SK-N-SH treated with all-trans-retinoic acid at 6 μM for 48 hours (cell line): ENCODE measurements around the gene SLC35B2.

Source experiments
- ATAC-seq: fragments of 200-7000 bp; cut with Tn5 transposase; 3 replicates; pipeline ENCODE4 v1.9.1; 2020; ENCODE audit warnings: mild to moderate bottlenecking, moderate library complexity
- BACH2 ChIP-seq: fragments of 250-450 bp; sonication (Bioruptor Pico); IDR thresholded peaks from 2 replicates; pipeline ENCODE4 v1.9.0; 2021; ENCODE audit warnings: mild to moderate bottlenecking, borderline replicate concordance
- CSDC2 ChIP-seq: fragments of 250-450 bp; sonication (Bioruptor Pico); IDR thresholded peaks from 2 replicates; pipeline ENCODE4 v1.5.0; 2020; ENCODE audit warnings: mild to moderate bottlenecking, moderate library complexity
- CSRNP3 ChIP-seq: fragments of 250-450 bp; sonication (Bioruptor Pico); IDR thresholded peaks from 2 replicates; pipeline ENCODE4 v1.5.1; 2021; ENCODE audit warnings: mild to moderate bottlenecking, moderate library complexity
- GLIS3 ChIP-seq: fragments of 250-450 bp; sonication (Bioruptor Pico); IDR thresholded peaks from 2 replicates; pipeline ENCODE4 v1.5.0; 2020; ENCODE audit warnings: mild to moderate bottlenecking, moderate library complexity
- ISL1 ChIP-seq: fragments of 250-450 bp; sonication (Bioruptor Pico); IDR thresholded peaks from 2 replicates; pipeline ENCODE4 v2.1.2; 2022; ENCODE audit warnings: mild to moderate bottlenecking, moderate library complexity
- OSR1 ChIP-seq: fragments of 250-450 bp; sonication (Bioruptor Pico); IDR thresholded peaks from 2 replicates; pipeline ENCODE4 v1.8.0; 2022; ENCODE audit warnings: moderate library complexity, mild to moderate bottlenecking, inconsistent platforms
- PATZ1 ChIP-seq: fragments of 250-450 bp; sonication (Bioruptor Pico); IDR thresholded peaks from 2 replicates; pipeline ENCODE4 v1.8.0; 2020; ENCODE audit warnings: mild to moderate bottlenecking, moderate library complexity, borderline replicate concordance
- POU6F1 ChIP-seq: fragments of 250-450 bp; sonication (Bioruptor Pico); IDR thresholded peaks from 2 replicates; pipeline ENCODE4 v1.8.0; 2021; ENCODE audit warnings: low read depth, mild to moderate bottlenecking, moderate library complexity, borderline replicate concordance
- PPARA ChIP-seq: fragments of 250-450 bp; sonication (Bioruptor Pico); IDR thresholded peaks from 2 replicates; pipeline ENCODE4 v1.5.0; 2020; ENCODE audit warnings: mild to moderate bottlenecking, borderline replicate concordance
- SNAI2 ChIP-seq: fragments of 250-450 bp; sonication (Bioruptor Pico); IDR thresholded peaks from 2 replicates; pipeline ENCODE4 v1.5.0; 2020; ENCODE audit warnings: mild to moderate bottlenecking, moderate library complexity
- TOX ChIP-seq: fragments of 250-450 bp; sonication (Bioruptor Pico); IDR thresholded peaks from 2 replicates; pipeline ENCODE4 v1.8.0; 2021; ENCODE audit warnings: mild to moderate bottlenecking, moderate library complexity, borderline replicate concordance
- ZFP3 ChIP-seq: fragments of 250-450 bp; sonication (Bioruptor Pico); IDR thresholded peaks from 2 replicates; pipeline ENCODE4 v1.5.0; 2020; ENCODE audit warnings: mild to moderate bottlenecking, moderate library complexity
- ZFP30 ChIP-seq: fragments of 450-650 bp; formaldehyde crosslinking; IDR thresholded peaks from 2 replicates; pipeline ENCODE4 v1.5.0; 2022; ENCODE audit warnings: mild to moderate bottlenecking, moderate library complexity
- ZNF565 ChIP-seq: fragments of 450-650 bp; formaldehyde crosslinking; conservative IDR thresholded peaks from 2 replicates; pipeline ENCODE4 v1.5.0; 2020; ENCODE audit warnings: low read depth, mild to moderate bottlenecking, moderate library complexity
- ZNF70 ChIP-seq: fragments of 450-650 bp; formaldehyde crosslinking; IDR thresholded peaks from 2 replicates; pipeline ENCODE4 v1.5.0; 2020; ENCODE audit warnings: mild to moderate bottlenecking, moderate library complexity
- ZNF8 ChIP-seq: fragments of 450-650 bp; formaldehyde crosslinking; IDR thresholded peaks from 2 replicates; pipeline ENCODE4 v1.5.0; 2020; ENCODE audit warnings: mild to moderate bottlenecking, moderate library complexity
- TF ChIP-seq, protein P1 (sequence below): fragments of 250-450 bp; sonication (Bioruptor Pico); IDR thresholded peaks from 2 replicates; pipeline ENCODE4 v1.5.0; 2020; ENCODE audit warnings: mild to moderate bottlenecking, moderate library complexity

SLC35B2 gene

DNA sequence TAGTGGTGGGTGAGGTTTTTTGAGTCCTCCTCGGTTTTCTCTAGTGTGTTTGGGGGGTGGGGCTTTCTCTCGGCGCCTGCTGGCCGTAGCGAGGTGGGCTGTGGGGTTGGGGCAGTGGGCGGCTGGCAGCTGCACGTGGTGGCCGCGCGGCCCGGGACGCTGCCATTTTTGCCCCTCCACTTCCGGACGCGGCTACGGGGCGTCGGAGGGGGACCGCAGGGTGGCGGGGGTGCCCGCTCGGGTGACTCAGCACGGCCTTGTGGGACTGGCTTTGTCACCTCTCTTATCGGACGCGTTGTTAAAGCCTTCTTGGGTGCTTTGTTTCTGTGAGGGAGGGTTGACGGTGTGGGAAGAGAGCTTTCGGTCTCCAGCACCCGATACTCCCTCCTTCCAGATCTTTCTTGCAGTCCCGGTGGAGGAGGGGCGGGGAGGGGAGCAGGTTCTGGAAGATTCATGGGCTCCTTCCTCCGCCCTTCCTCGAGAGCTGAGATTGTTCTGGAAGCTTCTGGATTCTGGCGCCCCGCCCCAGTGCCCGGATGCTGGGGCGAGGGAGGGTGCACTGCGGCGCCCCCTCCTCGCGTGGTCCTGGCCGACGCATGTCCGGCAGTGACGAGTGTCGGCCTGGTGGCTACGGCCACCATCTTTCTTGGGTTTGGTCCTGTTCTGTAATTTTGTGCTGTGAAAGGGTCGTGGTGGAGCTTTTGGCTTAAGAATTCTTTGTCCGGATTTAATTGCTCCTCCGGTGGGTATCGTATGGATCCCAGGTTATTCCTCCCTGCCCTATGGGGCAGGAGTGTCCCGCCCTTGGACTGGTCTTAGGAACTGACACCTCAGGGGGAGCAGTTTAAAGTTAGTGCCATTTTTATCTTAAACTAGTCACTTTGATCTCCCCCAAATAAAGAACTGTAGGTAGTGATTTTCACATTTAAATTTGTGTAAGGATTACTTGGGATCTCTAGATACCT is 9.7 kb downstream of the SLC35B2 start:
- no peak for TF ChIP-seq PPARA (CRISPR knock-in tag)
- 0 out of 2 replicates have a peak, but pooled peaks have one; percentile 1 for TF ChIP-seq ZFP30 (CRISPR knock-in tag)
- TF ChIP-seq PATZ1 (CRISPR knock-in tag), result peak; percentile 47; the same call in 1 of the 2 replicates
- TF ChIP-seq ZNF8, result no peak
- 0 out of 2 replicates have a peak, but pooled peaks have one; percentile 55 for TF ChIP-seq ZNF565
- TF ChIP-seq, all 23 proteins: peak for 3
- ATAC-seq, result peak; percentile 39

DNA sequence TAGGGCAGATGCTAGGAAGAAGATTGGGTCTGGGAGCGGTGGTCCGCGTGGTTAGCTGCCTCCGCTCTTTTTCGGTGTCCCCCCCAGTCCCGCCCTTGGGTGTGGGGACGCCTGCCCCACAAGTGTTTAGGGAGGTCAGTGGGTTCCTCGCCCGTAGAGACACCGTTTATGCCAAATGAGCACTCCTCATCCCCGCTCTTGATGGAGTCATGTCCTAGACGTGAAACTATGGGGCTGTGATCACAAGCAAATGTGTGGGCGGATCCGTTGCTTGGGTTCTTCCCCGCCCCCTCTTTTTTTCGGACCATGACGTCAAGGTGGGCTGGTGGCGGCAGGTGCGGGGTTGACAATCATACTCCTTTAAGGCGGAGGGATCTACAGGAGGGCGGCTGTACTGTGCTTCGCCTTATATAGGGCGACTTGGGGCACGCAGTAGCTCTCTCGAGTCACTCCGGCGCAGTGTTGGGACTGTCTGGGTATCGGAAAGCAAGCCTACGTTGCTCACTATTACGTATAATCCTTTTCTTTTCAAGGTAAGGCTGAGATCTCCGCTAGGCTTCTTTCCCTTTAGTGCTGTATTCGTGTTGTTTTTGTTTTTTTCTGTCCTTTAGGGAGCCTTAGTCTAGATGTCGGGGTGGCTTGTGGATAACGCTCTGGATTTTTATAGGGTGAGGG is 10.5 kb downstream of the SLC35B2 start, which contains the start of gene HSP90AB1:
Gene HSP90AB1 (plus strand): TSS at position 439 of the 675 bp plus-strand sequence. CDS start 1,529 bp downstream, outside the sequence.
- ATAC-seq, result peak; percentile 77
- TF ChIP-seq ISL1 (CRISPR knock-in tag), result no peak
- 0 out of 2 replicates have a peak, but pooled peaks have one; percentile 46 for TF ChIP-seq POU6F1 (CRISPR knock-in tag)
- TF ChIP-seq ZNF8, result 0 out of 2 replicates have a peak, but pooled peaks have one; percentile 22
- TF ChIP-seq CSDC2, result no peak
- no peak for TF ChIP-seq ZNF70 (CRISPR knock-in tag)
- peak; percentile 63; the same call in 1 of the 2 replicates for TF ChIP-seq CSRNP3
- TF ChIP-seq, all 23 proteins: peak for 3

DNA sequence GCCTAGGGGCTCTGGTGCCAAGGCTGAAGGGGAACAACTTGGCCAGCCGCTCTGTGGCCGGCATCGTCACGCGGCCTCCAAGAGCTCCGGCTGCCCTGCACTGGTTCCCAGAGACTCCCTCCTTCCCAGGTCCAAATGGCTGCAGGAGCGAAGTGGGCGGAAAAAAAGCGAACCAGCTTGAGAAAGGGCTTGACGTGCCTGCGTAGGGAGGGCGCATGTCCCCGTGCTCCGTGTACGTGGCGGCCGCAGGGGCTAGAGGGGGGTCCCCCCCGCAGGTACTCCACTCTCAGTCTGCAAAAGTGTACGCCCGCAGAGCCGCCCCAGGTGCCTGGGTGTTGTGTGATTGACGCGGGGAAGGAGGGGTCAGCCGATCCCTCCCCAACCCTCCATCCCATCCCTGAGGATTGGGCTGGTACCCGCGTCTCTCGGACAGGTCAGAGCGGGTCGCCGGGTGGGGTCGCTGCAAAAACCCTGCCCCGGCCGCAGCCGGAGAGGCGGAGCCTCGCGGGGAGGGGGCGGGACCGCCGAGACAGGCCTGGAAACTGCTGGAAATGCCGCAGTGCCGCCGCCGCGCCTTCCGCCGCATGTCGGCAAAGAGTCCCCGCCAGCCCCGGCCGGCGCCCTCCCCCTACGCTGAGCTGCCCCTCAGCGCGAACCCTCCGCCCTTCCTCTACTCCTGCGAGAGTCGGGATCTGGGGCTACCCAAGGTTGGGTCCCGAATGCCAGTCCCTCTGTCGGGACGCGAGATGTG is 11.2 kb downstream of the SLC35B2 start:
- peak; percentile 81 for ATAC-seq
- TF ChIP-seq GLIS3 (0 out of 2 replicates have a peak, but pooled peaks have one; percentile 19), SNAI2 (CRISPR knock-in tag) (no peak), CSRNP3 (no peak), TOX (CRISPR knock-in tag) (no peak), ZNF8 (no peak), OSR1 (CRISPR knock-in tag) (no peak), ZFP30 (CRISPR knock-in tag) (no peak), ZFP3 (CRISPR knock-in tag) (no peak), ISL1 (CRISPR knock-in tag) (no peak), ZNF70 (CRISPR knock-in tag) (no peak), BACH2 (CRISPR knock-in tag) (no peak), PATZ1 (CRISPR knock-in tag) (peak; percentile 67; the same call in 1 of the 2 replicates)
- TF ChIP-seq, protein P1, sequence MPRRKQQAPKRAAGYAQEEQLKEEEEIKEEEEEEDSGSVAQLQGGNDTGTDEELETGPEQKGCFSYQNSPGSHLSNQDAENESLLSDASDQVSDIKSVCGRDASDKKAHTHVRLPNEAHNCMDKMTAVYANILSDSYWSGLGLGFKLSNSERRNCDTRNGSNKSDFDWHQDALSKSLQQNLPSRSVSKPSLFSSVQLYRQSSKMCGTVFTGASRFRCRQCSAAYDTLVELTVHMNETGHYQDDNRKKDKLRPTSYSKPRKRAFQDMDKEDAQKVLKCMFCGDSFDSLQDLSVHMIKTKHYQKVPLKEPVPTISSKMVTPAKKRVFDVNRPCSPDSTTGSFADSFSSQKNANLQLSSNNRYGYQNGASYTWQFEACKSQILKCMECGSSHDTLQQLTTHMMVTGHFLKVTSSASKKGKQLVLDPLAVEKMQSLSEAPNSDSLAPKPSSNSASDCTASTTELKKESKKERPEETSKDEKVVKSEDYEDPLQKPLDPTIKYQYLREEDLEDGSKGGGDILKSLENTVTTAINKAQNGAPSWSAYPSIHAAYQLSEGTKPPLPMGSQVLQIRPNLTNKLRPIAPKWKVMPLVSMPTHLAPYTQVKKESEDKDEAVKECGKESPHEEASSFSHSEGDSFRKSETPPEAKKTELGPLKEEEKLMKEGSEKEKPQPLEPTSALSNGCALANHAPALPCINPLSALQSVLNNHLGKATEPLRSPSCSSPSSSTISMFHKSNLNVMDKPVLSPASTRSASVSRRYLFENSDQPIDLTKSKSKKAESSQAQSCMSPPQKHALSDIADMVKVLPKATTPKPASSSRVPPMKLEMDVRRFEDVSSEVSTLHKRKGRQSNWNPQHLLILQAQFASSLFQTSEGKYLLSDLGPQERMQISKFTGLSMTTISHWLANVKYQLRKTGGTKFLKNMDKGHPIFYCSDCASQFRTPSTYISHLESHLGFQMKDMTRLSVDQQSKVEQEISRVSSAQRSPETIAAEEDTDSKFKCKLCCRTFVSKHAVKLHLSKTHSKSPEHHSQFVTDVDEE (CRISPR knock-in tag), result no peak
